ENCODE data around the gene FGFRL1. TPM values are rescaled to one million over a fixed set of nuclear protein-coding genes. Genes with fewer than 3 reads are reported as not detected.

FGFRL1 gene
- 32.4 TPM for polyA plus RNA-seq (2012; ENCODE audit: insufficient read length, low read depth)

GRCh38 chr4:1011022-1011665 lies at the start of gene FGFRL1:
TSS of gene FGFRL1 (plus strand) at chr4:1011626. CDS start at chr4:1012486, 860 bp downstream.
- TF ChIP-seq POLR2AphosphoS5 (IDR thresholded peaks at IDR 0.05; ENCODE audit: low read depth, low read length) (no peak), REST (IDR thresholded peaks at IDR 0.05; ENCODE audit: insufficient read depth in 1 of 2, low read depth in 2 of 2, low read length in 2 of 2) (no peak), SIN3A (IDR thresholded peaks at IDR 0.05; ENCODE audit: borderline replicate concordance, insufficient read depth, low read length) (no peak), FOXP2 (optimal IDR thresholded peaks at IDR 0.05; ENCODE audit: borderline replicate concordance, extremely low read depth, extremely low read length, insufficient read depth) (no peak), TAF1 (IDR thresholded peaks at IDR 0.05; ENCODE audit: borderline replicate concordance, insufficient read depth, low read length) (no peak)

- TF ChIP-seq POLR2AphosphoS5 (IDR thresholded peaks at IDR 0.05; ENCODE audit: low read depth, low read length) (no peak), TAF1 (IDR thresholded peaks at IDR 0.05; ENCODE audit: borderline replicate concordance, insufficient read depth, low read length) (no peak), REST (IDR thresholded peaks at IDR 0.05; ENCODE audit: insufficient read depth in 1 of 2, low read depth in 2 of 2, low read length in 2 of 2) (no peak), FOXP2 (optimal IDR thresholded peaks at IDR 0.05; ENCODE audit: borderline replicate concordance, extremely low read depth, extremely low read length, insufficient read depth) (no peak), SIN3A (IDR thresholded peaks at IDR 0.05; ENCODE audit: borderline replicate concordance, insufficient read depth, low read length) (no peak)
These were observed 48.9 kb upstream of the FGFRL1 start for GRCh38 chr4:962231-963208.

- TF ChIP-seq POLR2AphosphoS5 (IDR thresholded peaks at IDR 0.05; ENCODE audit: low read depth, low read length) (no peak), FOXP2 (optimal IDR thresholded peaks at IDR 0.05; ENCODE audit: borderline replicate concordance, extremely low read depth, extremely low read length, insufficient read depth) (no peak), TAF1 (IDR thresholded peaks at IDR 0.05; ENCODE audit: borderline replicate concordance, insufficient read depth, low read length) (no peak)
These were observed 47.9 kb upstream of the FGFRL1 start for GRCh38 chr4:963276-964225.

- TF ChIP-seq FOXP2 (optimal IDR thresholded peaks at IDR 0.05; ENCODE audit: borderline replicate concordance, extremely low read depth, extremely low read length, insufficient read depth) (no peak), REST (IDR thresholded peaks at IDR 0.05; ENCODE audit: insufficient read depth in 1 of 2, low read depth in 2 of 2, low read length in 2 of 2) (no peak), SIN3A (IDR thresholded peaks at IDR 0.05; ENCODE audit: borderline replicate concordance, insufficient read depth, low read length) (no peak), TAF1 (IDR thresholded peaks at IDR 0.05; ENCODE audit: borderline replicate concordance, insufficient read depth, low read length) (no peak), POLR2AphosphoS5 (IDR thresholded peaks at IDR 0.05; ENCODE audit: low read depth, low read length) (no peak)
These were observed 46.9 kb upstream of the FGFRL1 start for GRCh38 chr4:964346-965025.
